GM21825 (cell line): ENCODE results near the gene ZFHX3.
"Not testable (repeated sequence)": the region's sequence is repeated elsewhere in the genome, so short reads cannot be mapped to it uniquely, and the experiment has no call there.

Experiments
- ATAC-seq: cut with Tn5 transposase; IDR thresholded peaks from one replicate; pipeline ENCODE4 v1.9.1; 2021; ENCODE audit warnings: mild to moderate bottlenecking, moderate library complexity; ENCODE audit not compliant: unreplicated experiment

The ZFHX3 gene

DNA sequence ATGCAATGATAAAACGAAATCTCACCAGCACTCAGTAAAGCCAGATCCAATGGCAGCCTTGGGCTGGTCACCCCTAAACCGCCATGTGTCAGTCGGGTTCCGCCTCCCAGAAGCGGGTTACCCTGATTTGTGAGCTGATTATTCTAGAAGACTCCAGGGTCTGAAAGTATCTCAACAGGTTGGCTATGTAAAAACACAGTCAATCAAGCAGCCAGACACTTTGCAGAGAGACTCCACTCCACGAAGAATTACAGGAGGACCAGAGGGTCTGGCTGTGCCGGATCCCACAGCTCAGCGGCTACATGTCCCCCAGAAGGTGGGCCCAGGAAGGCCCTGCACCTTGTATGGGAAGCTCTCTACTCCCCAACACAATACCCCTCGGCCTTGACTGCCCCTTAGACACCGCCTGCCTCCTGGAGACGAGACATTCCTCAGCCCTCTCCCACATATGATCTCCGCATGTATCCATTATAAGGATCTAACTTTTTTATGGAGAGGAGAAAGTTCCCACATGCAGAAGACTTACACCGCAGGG, 23.3 kb downstream of the ZFHX3 start:
- no peak for ATAC-seq

DNA sequence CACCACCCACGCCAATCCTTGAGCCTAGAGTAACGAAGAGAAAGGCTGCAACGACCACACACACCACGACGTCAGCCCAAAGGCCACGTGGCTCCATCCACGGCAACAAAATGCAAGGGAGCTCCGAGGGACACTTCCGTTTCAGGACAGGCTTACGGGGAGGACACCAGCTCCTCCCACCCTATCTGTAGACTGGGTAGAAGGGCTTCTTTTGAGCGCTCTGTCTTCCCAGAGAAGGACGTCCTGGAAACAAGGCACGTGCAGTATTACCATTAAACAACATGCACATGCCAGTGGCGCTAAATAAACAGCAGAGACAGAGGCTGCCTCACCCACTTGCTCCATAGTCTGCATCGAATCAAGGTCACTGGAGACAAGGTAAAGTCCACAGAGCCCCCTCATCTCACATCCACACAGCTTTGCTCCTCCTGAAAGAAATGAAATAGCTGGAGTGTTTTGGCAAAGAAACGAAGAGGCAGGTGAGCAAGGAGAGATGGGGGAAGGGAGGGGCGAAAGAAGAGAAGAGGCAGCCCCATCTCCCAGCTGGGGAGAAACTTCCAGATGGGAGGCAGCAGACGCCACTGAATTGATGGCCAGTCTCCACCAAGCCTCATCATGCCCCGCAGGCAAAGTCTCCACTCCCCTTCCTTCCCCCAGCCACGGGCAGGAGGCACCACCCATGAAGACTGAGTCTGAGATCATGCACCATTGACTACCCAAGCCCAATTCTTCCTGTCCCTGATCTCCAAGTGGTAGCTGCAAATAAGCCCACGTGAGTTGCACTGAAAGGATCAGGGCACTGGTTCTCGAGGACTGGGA, 24.0 kb downstream of the ZFHX3 start:
- no peak for ATAC-seq

DNA sequence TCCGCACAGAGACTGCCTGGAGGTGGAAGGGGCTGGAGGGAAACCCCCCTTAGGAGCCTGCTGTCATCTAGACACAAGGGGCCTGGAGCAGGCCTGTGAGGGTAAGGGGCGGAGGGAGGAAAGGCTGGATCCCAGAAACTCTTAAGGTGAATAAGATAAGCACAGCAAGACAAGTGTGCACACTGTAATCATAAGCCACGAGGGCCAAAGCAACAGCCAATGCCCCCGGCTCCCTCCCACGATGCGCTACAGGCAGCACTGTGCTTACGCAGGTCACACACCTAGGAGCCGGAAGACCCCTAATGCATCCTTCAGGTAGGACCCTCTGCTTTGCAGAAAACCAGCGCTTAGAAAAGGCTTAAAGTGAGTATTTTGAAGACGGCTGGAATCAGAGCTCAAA, 24.6 kb downstream of the ZFHX3 start:
- ATAC-seq = no peak

GRCh38 chr16:73022534-73022933, 25.4 kb downstream of the ZFHX3 start:
- no peak for ATAC-seq

DNA sequence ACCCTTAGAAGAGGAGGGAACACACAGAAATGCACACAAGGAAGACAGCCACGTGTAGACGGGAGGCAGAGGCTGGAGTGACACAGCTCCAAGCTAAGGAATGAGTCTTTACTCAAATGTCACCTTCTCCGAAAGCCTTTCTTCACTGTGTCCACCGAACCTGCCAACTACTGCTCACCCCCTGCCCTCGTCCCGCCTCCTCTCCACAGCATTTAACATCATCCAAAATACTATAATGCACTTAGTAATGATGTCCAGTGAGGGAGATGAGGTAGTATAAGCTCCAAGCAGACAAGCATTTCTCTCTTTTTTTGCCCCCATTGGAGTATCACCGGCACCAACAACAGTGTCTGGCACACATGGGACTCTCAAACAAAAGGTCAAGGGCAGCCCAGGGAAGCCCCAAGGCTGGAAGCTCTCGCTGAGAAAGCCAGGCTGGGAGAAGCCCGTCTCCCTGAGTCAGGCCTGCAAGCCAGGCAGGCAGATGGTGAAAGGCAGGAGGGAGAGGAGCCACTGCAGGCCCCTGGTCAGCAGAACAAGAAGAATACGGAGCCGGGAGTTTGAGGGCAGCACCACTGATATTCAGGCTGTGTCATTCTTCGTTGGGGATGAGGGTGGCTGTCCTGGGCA, 25.9 kb downstream of the ZFHX3 start:
- no peak for ATAC-seq

DNA sequence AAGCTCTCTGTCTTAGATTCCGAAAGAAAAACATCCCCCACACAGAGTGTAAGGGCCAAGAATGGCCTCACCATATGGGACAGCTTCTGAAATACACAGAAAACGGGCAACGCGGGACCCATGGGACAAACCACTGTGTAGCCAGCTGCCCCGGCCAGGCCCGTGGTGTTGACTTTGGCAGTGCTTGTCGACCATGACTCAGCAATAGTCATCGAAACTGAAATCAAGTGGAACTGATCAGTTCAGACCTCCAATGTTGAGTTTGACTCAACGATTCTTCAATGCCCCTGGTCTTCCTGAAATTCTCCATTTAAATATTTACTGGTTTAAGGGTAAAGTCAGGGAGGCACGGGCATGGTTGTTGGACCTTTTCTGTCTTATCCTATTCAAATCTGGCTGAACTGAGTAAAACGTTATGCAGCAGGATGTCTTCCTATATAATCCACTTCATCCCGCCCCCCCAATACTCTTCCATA, 27.5 kb downstream of the ZFHX3 start:
- no peak for ATAC-seq

DNA sequence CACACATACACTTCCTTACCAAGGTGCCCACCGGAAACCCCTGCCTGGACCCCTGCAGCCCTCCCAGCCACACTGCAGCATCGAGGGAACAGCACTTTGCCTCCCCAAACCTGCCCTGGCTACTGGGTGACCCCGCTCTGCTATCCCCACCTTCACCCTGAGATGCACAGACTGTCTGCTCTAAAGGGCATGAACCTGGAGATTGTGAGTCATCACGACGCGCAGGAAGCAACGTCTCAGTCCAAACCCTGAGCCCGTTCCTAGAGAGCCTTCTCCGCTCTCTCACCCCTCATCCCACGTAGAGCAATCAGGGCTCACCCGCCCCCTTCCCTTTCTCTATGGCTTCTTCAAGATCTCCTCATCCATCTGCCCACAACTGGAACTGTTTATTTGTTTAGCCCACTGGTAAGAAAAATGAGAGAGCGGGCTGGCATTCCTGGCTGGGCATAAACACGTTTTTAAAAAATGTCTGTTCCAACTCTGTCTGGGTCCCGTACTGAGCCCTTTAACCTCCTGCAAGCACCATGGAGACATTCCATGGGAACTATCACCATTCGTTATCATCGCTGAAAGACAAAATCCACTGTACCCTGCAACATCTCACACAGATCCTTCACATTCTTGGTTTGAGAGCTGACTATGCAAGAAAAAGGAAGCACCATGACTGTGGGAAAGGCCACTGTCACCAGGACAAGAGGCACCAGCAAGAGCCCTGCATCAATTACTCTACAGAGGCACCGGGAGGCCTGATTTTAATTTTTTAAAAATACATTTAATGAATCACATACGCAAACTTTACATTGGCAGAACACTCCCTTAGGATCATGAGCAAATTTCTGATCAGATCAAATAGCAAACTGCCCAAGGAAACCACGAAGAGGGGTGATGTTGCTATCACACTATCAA, 28.2 kb downstream of the ZFHX3 start:
- ATAC-seq = no peak

- ATAC-seq = no peak
These were observed 29.0 kb downstream of the ZFHX3 start for GRCh38 chr16:73018821-73019456.

DNA sequence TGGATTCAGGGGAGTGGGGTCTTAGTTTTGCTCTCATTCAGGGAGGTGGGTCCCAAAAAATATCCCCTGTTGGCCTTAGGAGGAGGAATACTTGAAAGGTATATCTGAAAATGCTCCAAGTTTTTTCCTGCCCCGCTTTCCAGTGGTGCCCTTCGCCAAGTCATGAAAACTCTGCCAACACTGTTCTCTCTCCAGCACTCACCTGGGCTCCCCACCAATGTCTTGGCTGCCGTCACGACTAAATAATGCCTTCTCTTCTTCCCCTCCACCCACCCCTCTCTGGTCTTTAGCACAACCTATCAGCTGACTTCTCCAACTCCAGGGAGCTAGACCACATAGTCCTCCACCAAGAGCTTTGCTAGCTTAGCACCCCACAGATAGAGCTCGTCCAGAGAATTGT, 30.6 kb downstream of the ZFHX3 start:
- no peak for ATAC-seq

- ATAC-seq = peak; percentile 53
These were observed 31.5 kb downstream of the ZFHX3 start for GRCh38 chr16:73016488-73016830.

DNA sequence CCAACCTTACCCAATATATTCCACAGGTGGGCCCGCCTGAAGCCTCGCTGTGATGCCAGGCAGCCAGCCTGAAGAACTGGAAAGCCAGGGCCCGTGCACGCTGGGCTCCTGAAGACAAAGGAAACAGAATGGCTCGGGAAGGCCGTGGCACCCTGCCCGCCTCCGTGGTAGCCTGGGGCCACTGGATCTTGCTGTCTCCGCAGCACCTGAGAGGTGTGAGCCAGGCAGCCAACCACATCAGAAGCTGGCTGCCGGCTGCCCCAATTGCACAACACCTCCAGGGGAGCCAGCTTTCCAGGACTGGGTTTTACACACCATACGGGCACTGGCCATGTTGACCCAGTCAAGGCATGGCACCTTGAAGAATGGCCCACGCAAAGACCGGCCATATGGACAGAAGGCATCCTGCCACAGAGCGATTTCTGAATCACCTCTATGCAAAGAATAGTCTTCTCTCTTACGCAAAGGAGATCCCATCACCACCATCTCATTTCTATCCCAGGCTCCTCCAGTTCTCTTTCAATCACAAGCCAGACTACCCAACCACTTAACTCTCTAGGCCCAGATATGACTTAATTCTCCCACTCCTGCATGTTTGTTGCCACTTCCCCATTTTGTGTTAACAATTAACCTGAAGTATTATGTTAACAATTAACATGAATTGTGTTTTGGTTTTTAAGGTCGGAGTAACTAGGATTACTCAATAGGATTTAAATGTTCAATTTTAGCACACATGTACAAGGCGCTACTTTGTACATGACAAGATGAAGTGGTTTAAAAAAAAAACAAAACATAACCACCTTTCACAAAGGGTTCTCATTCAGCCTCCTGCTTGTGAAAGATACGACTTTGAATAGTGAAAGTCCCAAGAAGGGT, 32.1 kb downstream of the ZFHX3 start:
- ATAC-seq = peak; percentile 81

DNA sequence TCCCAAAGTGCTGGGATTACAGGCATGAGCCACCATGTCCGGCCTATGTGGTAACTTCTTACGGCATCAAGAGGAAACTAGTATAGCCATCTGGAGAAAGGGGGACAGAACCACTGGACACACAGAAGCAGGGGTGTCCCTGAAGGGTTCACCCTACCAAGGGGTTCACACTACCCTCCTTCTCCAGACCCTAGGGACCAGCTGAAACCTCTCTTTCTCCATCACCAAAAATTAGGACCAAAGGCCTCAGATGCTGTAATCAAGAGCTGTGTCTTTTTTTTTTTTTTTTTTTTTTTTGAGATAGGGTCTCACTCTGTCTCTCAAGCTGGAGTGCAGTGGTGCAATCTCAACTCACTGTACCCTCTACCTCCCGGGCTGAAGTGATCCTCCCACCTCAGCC, 33.2 kb downstream of the ZFHX3 start:
- ATAC-seq = no peak

GRCh38 chr16:73013974-73014373, 34.0 kb downstream of the ZFHX3 start:
- ATAC-seq = no peak

GRCh38 chr16:73012341-73012740, 35.6 kb downstream of the ZFHX3 start:
- no peak for ATAC-seq

DNA sequence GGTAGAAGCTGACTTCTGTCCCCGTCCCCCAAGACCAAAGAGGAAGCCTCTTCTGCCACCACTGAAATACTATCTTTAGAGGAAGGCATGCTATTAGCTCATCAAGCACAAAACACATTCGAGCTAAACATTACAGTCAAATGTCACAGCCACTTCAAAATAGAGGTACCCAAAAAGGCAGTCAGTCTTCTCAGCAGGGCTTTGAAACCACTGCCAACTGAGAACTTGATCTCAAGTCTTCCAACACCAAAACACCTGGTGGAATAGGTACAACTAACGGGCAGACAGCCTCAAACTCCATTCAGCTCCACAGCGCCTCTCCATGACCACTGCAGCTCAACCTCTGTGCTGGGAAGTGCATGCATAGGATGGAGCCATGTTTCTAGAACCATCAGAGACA, 36.0 kb downstream of the ZFHX3 start:
- ATAC-seq = no peak

GRCh38 chr16:73010150-73010676, 37.7 kb downstream of the ZFHX3 start:
- ATAC-seq = no peak

GRCh38 chr16:73009710-73010109, 38.2 kb downstream of the ZFHX3 start:
- ATAC-seq = not testable (repeated sequence)

- no peak for ATAC-seq
These were observed 41.9 kb downstream of the ZFHX3 start for GRCh38 chr16:73006026-73006425.

GRCh38 chr16:73002866-73003265, 45.1 kb downstream of the ZFHX3 start:
- ATAC-seq = no peak
